ENCODE results near the gene CLTCL1.

Gene CLTCL1

GRCh38 chr22:19134874-19135273 lies 156.6 kb downstream of the CLTCL1 start:
- Histone ChIP-seq H3K27ac (ENCODE audit: low read length) (no peak overlapping the region), H3K9me3 (ENCODE audit: insufficient read depth, low read depth, low read length) (no peaks in the 10 kb centered on the region), H3K9ac (ENCODE audit: low read depth, low read length) (no peak overlapping the region), H3K36me3 (ENCODE audit: insufficient read depth, low read depth, low read length) (peaks cover 69% of the 10 kb centered on the region), H3K27me3 (ENCODE audit: insufficient read depth, low read length) (no peaks in the 10 kb centered on the region), H3K4me1 (ENCODE audit: insufficient read depth, low read length) (no peaks in the 10 kb centered on the region), H3K4me3 (ENCODE audit: low read length) (no peak overlapping the region)

DNA sequence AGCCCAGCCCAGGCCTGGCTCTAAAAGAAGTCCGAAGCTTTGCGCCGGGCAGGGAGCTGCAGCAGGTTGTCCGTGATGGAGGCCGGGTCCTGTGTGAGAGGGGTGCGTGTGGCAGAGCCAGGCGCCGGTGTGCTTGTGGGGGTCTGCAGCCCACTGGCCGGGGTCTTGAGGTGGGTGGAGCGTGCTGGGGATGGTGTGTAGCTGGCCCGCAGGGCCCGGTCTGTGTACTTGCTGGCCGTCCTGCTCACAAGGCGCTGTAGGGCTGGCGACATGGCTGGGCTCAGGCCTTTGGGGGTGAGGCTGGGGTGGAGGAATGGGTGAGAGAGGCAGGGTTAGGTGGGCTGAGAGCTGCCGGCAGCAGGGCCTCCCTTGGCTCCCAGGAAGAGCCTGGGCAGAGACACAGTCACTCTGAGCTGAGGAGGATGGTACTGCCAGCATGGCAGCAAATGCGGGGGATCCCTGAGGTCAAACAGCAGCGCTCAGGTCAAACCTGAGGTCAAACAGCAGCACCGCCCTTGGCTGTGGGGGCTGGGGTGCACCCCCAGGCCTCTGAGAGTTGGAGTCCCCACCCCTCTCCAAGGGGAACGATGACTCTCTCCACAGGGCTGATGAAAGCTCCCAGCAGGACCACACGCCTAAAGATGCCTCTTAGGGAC lies 157.2 kb downstream of the CLTCL1 start:
- no peaks in the 10 kb centered on the region for H3K27me3 ChIP-seq (ENCODE audit: insufficient read depth, low read length)
- H3K27ac ChIP-seq (ENCODE audit: low read length): no peak overlapping the region
- H3K9me3 ChIP-seq (ENCODE audit: insufficient read depth, low read depth, low read length): no peaks in the 10 kb centered on the region
- H3K9ac ChIP-seq (ENCODE audit: low read depth, low read length): no peak overlapping the region
- no peaks in the 10 kb centered on the region for H3K4me1 ChIP-seq (ENCODE audit: insufficient read depth, low read length)
- peaks cover 63% of the 10 kb centered on the region for H3K36me3 ChIP-seq (ENCODE audit: insufficient read depth, low read depth, low read length)
- no peak overlapping the region for H3K4me3 ChIP-seq (ENCODE audit: low read length)

GRCh38 chr22:19133561-19133960 lies 158.0 kb downstream of the CLTCL1 start:
- no peaks in the 10 kb centered on the region for H3K27me3 ChIP-seq (ENCODE audit: insufficient read depth, low read length)
- H3K4me3 ChIP-seq (ENCODE audit: low read length): no peak overlapping the region
- H3K4me1 ChIP-seq (ENCODE audit: insufficient read depth, low read length): no peaks in the 10 kb centered on the region
- H3K27ac ChIP-seq (ENCODE audit: low read length): no peak overlapping the region
- peaks cover 56% of the 10 kb centered on the region for H3K36me3 ChIP-seq (ENCODE audit: insufficient read depth, low read depth, low read length)
- no peak overlapping the region for H3K9ac ChIP-seq (ENCODE audit: low read depth, low read length)
- H3K9me3 ChIP-seq (ENCODE audit: insufficient read depth, low read depth, low read length): no peaks in the 10 kb centered on the region

DNA sequence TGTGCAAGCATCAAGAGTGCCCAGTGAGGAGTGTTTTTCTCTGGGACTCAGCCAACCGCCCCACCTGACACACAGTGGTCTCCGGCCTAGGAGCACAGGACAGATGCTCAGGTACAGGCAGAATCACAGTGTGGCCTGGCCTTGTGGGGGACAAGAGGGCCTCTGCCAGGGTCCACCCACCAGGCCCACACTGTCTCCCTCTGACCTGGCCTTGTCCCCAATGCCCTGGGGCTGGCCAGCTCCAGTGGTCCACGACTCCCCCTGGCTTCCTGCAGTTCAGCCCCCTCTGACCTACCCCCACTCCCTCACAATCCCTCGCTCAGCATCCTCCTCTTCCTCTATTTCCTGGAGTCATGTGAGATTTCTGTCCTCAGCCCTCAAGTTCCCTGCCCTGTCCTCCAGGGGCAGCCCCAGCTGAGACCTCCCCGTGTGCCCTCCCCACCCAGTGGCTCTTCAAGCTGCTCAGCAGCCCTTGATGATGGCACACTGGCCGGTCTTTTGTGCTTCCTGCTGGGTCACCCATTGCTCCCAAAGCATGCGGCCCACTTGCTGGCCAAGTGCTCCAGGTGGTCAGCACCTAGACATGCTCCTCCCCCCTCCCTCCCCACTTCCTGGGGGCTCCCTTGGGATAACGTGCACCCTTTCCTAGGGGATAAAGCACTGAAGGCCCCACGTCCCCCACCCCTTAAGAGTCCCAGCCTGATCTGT lies 158.7 kb downstream of the CLTCL1 start:
- H3K4me3 ChIP-seq (ENCODE audit: low read length): no peak overlapping the region

GRCh38 chr22:19132153-19132552 lies 159.4 kb downstream of the CLTCL1 start:
- Histone ChIP-seq H3K9ac (ENCODE audit: low read depth, low read length) (no peak overlapping the region), H3K27ac (ENCODE audit: low read length) (no peak overlapping the region), H3K9me3 (ENCODE audit: insufficient read depth, low read depth, low read length) (no peaks in the 10 kb centered on the region), H3K4me3 (ENCODE audit: low read length) (no peak overlapping the region), H3K27me3 (ENCODE audit: insufficient read depth, low read length) (no peaks in the 10 kb centered on the region), H3K4me1 (ENCODE audit: insufficient read depth, low read length) (no peaks in the 10 kb centered on the region), H3K36me3 (ENCODE audit: insufficient read depth, low read depth, low read length) (peaks cover 41% of the 10 kb centered on the region)

More for the DNA sequence above, 158.7 kb downstream of the CLTCL1 start:
- no peaks in the 10 kb centered on the region for H3K9me3 ChIP-seq (ENCODE audit: insufficient read depth, low read depth, low read length)
- H3K4me1 ChIP-seq (ENCODE audit: insufficient read depth, low read length): no peaks in the 10 kb centered on the region
- no peak overlapping the region for H3K27ac ChIP-seq (ENCODE audit: low read length)
- no peaks in the 10 kb centered on the region for H3K27me3 ChIP-seq (ENCODE audit: insufficient read depth, low read length)
- peaks cover 48% of the 10 kb centered on the region for H3K36me3 ChIP-seq (ENCODE audit: insufficient read depth, low read depth, low read length)
- H3K9ac ChIP-seq (ENCODE audit: low read depth, low read length): no peak overlapping the region

- Histone ChIP-seq H3K4me1 (ENCODE audit: insufficient read depth, low read length) (no peaks in the 10 kb centered on the region), H3K9ac (ENCODE audit: low read depth, low read length) (no peak overlapping the region), H3K27ac (ENCODE audit: low read length) (no peak overlapping the region), H3K9me3 (ENCODE audit: insufficient read depth, low read depth, low read length) (no peaks in the 10 kb centered on the region), H3K36me3 (ENCODE audit: insufficient read depth, low read depth, low read length) (peaks cover 36% of the 10 kb centered on the region), H3K4me3 (ENCODE audit: low read length) (no peak overlapping the region), H3K27me3 (ENCODE audit: insufficient read depth, low read length) (no peaks in the 10 kb centered on the region)
These were observed 159.9 kb downstream of the CLTCL1 start for GRCh38 chr22:19131685-19132015.

GRCh38 chr22:19130959-19131684 lies 160.4 kb downstream of the CLTCL1 start, which contains the start of gene TSSK2:
TSSK2 (plus strand) TSS chr22:19131308; CDS start chr22:19131400, 92 bp downstream.
- Histone ChIP-seq H3K9me3 (ENCODE audit: insufficient read depth, low read depth, low read length) (no peaks in the 10 kb centered on the region), H3K4me3 (ENCODE audit: low read length) (no peak within 1 kb of the TSS), H3K4me1 (ENCODE audit: insufficient read depth, low read length) (no peaks in the 10 kb centered on the region), H3K9ac (ENCODE audit: low read depth, low read length) (no peak within 1 kb of the TSS), H3K27ac (ENCODE audit: low read length) (no peak within 1 kb of the TSS), H3K27me3 (ENCODE audit: insufficient read depth, low read length) (no peaks in the 10 kb centered on the region), H3K36me3 (ENCODE audit: insufficient read depth, low read depth, low read length) (peaks cover 32% of the 10 kb centered on the region)

DNA sequence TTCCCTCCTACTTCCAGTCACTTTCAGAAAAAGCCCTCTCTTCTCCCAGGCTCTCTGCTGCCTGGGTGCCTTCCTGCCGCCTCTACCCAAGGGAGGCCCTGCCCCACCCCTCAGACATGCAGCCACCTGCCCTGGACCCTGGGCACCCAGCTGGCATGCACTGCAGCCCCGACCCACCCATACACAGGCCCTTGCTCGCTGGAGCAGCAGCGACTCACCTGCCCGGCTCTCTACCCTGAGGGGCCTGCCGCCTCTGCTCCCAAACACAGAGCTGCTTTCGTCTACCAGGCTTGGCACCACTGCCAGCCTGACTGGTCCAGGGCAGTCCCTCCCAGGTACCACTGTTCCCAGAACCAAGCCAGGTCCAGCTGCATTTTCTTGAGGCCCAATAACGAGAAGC lies 161.6 kb downstream of the CLTCL1 start:
- H3K4me1 ChIP-seq (ENCODE audit: insufficient read depth, low read length): no peaks in the 10 kb centered on the region
- H3K4me3 ChIP-seq (ENCODE audit: low read length): no peak overlapping the region
- no peak overlapping the region for H3K27ac ChIP-seq (ENCODE audit: low read length)
- H3K9ac ChIP-seq (ENCODE audit: low read depth, low read length): no peak overlapping the region
- peaks cover 22% of the 10 kb centered on the region for H3K36me3 ChIP-seq (ENCODE audit: insufficient read depth, low read depth, low read length)
- peaks cover under 1% of the 10 kb centered on the region; the same call in 1 of the 2 replicates for H3K27me3 ChIP-seq (ENCODE audit: insufficient read depth, low read length)
- H3K9me3 ChIP-seq (ENCODE audit: insufficient read depth, low read depth, low read length): no peaks in the 10 kb centered on the region

Measured in iPS-20b (cell line).